GM12872 (cell line): ENCODE results near the gene BACH2.

Experiments used
- CTCF ChIP-seq: IDR thresholded peaks from 3 replicates; pipeline ENCODE4 v1.5.1; 2011; ENCODE audit warnings: low read depth, mild to moderate bottlenecking, low read length, moderate library complexity; ENCODE audit not compliant: insufficient read depth

BACH2 gene

GRCh38 chr6:89939144-89939543, 357.5 kb downstream of the BACH2 start:
- no peak for TF ChIP-seq CTCF

- no peak for TF ChIP-seq CTCF
These were observed 358.6 kb downstream of the BACH2 start for GRCh38 chr6:89938014-89938413.

- TF ChIP-seq CTCF = no peak
These were observed 360.5 kb downstream of the BACH2 start for GRCh38 chr6:89936177-89936576.

GRCh38 chr6:89934685-89935366, 361.8 kb downstream of the BACH2 start:
- TF ChIP-seq CTCF = no peak

- TF ChIP-seq CTCF = no peak
These were observed 364.3 kb downstream of the BACH2 start for GRCh38 chr6:89932245-89932802.

GRCh38 chr6:89930789-89931188, 365.9 kb downstream of the BACH2 start:
- no peak for TF ChIP-seq CTCF

- TF ChIP-seq CTCF = no peak
These were observed 368.0 kb downstream of the BACH2 start for GRCh38 chr6:89928604-89929003.
